Stimulated activated effector memory CD8-positive, alpha-beta T cell treated with anti-CD3 and anti-CD28 coated beads, Interleukin-12 subunit alpha, Interleukin-12 subunit beta, amount 100 ng/mL, for 72 hours (primary cell): ENCODE results near the gene BSDC1.
A peak's percentile ranks its signal among the peaks of the same experiment; 100 is the strongest.
"Not testable (repeated sequence)": the region's sequence is repeated elsewhere in the genome, so short reads cannot be mapped to it uniquely, and the experiment has no call there.

Experiments used
- ATAC-seq: fragments of 150-1000 bp; cut with Tn5 transposase; 2 replicates; pipeline ENCODE4 v1.10.0; 2021
- DNase-seq, 2 donors: peaks; one replicate each; pipeline ENCODE4 v3.0.0; 2021 to 2022; ENCODE audit warnings: low spot score in 2 of 2
- H3K27ac Mint-ChIP-seq: one replicate; pipeline ENCODE4 v1.8.0; 2022; ENCODE audit warnings: mild to moderate bottlenecking, mixed read lengths
- H3K36me3 Mint-ChIP-seq: one replicate; pipeline ENCODE4 v1.8.0; 2022; ENCODE audit warnings: mild to moderate bottlenecking, mixed read lengths
- H3K4me1 Mint-ChIP-seq: one replicate; pipeline ENCODE4 v1.8.0; 2022; ENCODE audit warnings: mixed read lengths
- H3K4me3 Mint-ChIP-seq: one replicate; pipeline ENCODE4 v1.8.0; 2022; ENCODE audit warnings: mild to moderate bottlenecking, mixed read lengths
- H3K9me3 Mint-ChIP-seq: one replicate; pipeline ENCODE4 v1.8.0; 2022; ENCODE audit warnings: mixed read lengths

Gene BSDC1

DNA sequence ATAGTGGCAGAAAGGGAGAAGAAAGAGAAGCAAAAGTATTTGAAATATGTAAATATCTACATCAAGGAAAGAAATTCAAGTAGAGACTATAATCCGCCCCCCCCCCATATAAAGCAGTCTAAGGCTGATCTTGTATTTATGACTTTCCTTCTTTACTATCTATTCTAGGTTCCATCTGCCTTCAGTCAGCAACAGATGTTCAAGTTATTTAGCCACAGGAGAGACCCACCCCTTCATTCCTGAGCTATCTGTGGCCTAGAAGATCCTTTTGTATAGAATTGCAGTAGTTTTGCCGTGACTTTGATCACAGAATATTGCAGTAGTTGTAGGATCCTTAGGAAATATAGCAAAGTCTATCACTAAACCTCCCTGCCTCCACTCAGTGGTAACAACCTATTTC, 10.7 kb upstream of the BSDC1 start:
- H3K4me1 Mint-ChIP-seq: peaks cover 5% of the 10 kb centered on the region
- H3K36me3 Mint-ChIP-seq: no peaks in the 10 kb centered on the region
- H3K27ac Mint-ChIP-seq: no peak overlapping the region
- ATAC-seq: no peak
- H3K4me3 Mint-ChIP-seq: no peak overlapping the region
- no peak for DNase-seq
- no peaks in the 10 kb centered on the region for H3K9me3 Mint-ChIP-seq

- H3K4me1 Mint-ChIP-seq: peaks cover 5% of the 10 kb centered on the region
- ATAC-seq (peak; percentile 79), DNase-seq (peak; percentile 37 to 65)
- H3K9me3 Mint-ChIP-seq: no peaks in the 10 kb centered on the region
- H3K36me3 Mint-ChIP-seq: no peaks in the 10 kb centered on the region
- H3K4me3 Mint-ChIP-seq: no peak overlapping the region
- H3K27ac Mint-ChIP-seq: no peak overlapping the region
These were observed 6.8 kb upstream of the BSDC1 start for GRCh38 chr1:32400876-32401631.

- H3K27ac Mint-ChIP-seq: no peak overlapping the region
- ATAC-seq (no peak), DNase-seq (no peak)
- no peaks in the 10 kb centered on the region for H3K9me3 Mint-ChIP-seq
- H3K4me1 Mint-ChIP-seq: peaks cover 12% of the 10 kb centered on the region
- peaks cover under 1% of the 10 kb centered on the region for H3K36me3 Mint-ChIP-seq
- no peak overlapping the region for H3K4me3 Mint-ChIP-seq
These were observed 5.6 kb upstream of the BSDC1 start for GRCh38 chr1:32399843-32400242.

DNA sequence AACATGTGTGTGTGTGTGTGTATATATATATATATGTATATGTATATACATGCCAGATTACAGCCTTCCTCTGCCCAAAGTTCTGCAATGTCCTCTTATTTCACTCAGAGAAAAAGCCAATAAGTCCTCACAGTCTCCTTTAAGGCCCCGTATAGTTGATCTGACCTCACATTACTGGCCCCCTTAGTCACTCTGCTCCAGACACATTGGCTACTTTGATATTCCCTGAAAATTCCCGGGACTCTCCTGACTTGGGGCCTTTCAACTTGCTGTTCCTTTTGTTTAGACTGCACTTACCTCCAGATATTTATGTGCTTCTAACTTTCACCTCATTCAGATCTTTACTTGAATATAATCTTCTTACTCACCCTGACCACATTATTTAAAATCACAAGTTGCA, 4.2 kb upstream of the BSDC1 start:
- no peaks in the 10 kb centered on the region for H3K9me3 Mint-ChIP-seq
- H3K4me3 Mint-ChIP-seq: no peak overlapping the region
- no peak overlapping the region for H3K27ac Mint-ChIP-seq
- no peak for DNase-seq
- no peak for ATAC-seq
- peaks cover 25% of the 10 kb centered on the region for H3K4me1 Mint-ChIP-seq
- peaks cover 11% of the 10 kb centered on the region for H3K36me3 Mint-ChIP-seq

DNA sequence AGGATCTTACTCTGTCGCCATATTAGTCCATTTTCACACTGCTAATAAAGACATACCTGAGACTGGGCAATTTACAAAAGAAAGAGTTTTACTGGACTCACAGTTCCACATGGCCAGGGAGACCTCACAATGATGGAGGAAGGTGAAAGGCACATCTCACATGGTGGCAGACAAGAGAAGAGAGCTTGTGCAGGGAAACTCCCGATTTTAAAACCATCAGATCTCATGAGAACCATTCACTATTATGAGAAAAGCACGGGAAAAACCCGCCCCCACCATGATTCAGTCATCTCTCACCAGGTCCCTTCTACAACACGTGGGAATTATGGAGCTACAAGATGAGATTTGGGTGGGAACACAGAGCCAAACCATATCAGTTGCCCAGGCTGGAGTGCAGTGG, 2.3 kb upstream of the BSDC1 start:
- H3K4me1 Mint-ChIP-seq: peaks cover 36% of the 10 kb centered on the region
- H3K4me3 Mint-ChIP-seq, H3K27ac Mint-ChIP-seq, DNase-seq, H3K9me3 Mint-ChIP-seq, ATAC-seq: not testable (repeated sequence)
- peaks cover 18% of the 10 kb centered on the region for H3K36me3 Mint-ChIP-seq

DNA sequence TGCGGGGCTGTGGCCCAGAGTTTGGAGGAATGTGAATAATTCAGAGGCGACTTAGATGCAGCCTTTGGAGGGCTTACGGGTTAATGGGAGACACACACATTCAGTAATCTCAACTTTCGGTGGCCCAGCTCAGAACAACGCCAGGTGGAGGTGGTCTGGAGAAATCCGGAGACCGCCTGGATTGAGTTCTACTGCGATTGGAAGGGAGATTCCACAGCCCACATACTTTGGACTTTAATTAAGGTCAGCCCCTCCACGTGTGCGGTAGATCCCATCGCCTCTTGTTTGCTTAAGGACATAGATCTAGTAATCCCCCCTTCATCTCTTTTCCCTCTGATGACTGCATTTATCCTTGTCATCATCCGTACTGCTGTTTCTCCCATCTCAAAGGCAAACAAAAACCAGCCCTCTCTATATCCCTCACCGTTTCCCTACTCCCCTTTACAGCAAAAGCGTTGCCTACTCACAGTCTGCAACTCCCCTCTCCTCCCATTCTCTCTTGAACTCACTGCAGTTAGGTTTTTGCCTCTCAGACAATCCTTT, 720 bp upstream of the BSDC1 start:
- no peak for ATAC-seq
- Mint-ChIP-seq H3K36me3 (peaks cover 18% of the 10 kb centered on the region), H3K9me3 (no peaks in the 10 kb centered on the region), H3K4me1 (peaks cover 30% of the 10 kb centered on the region), H3K27ac (peak overlapping the region; percentile 97), H3K4me3 (peak overlapping the region; percentile 90)
- DNase-seq: no peak

DNA sequence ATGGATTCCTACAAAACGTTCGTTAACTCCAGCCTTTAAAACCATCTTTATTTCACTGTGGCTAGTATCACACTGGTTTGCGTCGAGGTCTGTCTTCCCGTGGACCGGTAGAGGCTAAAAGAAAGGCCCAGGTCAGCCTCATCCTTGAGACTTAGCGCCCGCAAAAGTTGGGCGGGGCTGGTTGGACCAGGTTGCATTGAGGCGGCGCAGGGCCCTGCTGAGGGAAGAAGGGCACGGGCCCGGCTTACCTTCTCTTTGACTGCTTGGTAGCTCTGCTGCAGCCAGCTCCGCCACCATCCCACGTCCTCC, 455 bp downstream of the BSDC1 start:
- ATAC-seq: peak; percentile 46
- Mint-ChIP-seq H3K36me3 (peaks cover 18% of the 10 kb centered on the region), H3K4me1 (peaks cover 30% of the 10 kb centered on the region), H3K9me3 (no peaks in the 10 kb centered on the region), H3K27ac (peak overlapping the region; percentile 97), H3K4me3 (peak overlapping the region; percentile 90)
- no peak for DNase-seq

GRCh38 chr1:32393136-32393535, 1.1 kb downstream of the BSDC1 start:
- Mint-ChIP-seq H3K36me3 (peaks cover 18% of the 10 kb centered on the region), H3K4me1 (peaks cover 30% of the 10 kb centered on the region), H3K27ac (peak overlapping the region; percentile 97), H3K4me3 (peak overlapping the region; percentile 90), H3K9me3 (no peaks in the 10 kb centered on the region)
- ATAC-seq: no peak
- no peak for DNase-seq

- ATAC-seq (no peak), DNase-seq (no peak)
- Mint-ChIP-seq H3K36me3 (peaks cover 18% of the 10 kb centered on the region), H3K4me1 (peaks cover 30% of the 10 kb centered on the region), H3K9me3 (no peaks in the 10 kb centered on the region), H3K4me3 (peak overlapping the region; percentile 90), H3K27ac (no peak overlapping the region)
These were observed 1.9 kb downstream of the BSDC1 start for GRCh38 chr1:32392325-32392724.

- no peak overlapping the region for H3K27ac Mint-ChIP-seq
- DNase-seq: no peak
- ATAC-seq: no peak
- H3K4me3 Mint-ChIP-seq: no peak overlapping the region
- H3K9me3 Mint-ChIP-seq: no peaks in the 10 kb centered on the region
- peaks cover 30% of the 10 kb centered on the region for H3K4me1 Mint-ChIP-seq
- H3K36me3 Mint-ChIP-seq: peaks cover 18% of the 10 kb centered on the region
These were observed 3.1 kb downstream of the BSDC1 start for GRCh38 chr1:32390904-32391870.

GRCh38 chr1:32388641-32389040, 5.6 kb downstream of the BSDC1 start:
- peaks cover 13% of the 10 kb centered on the region for H3K4me1 Mint-ChIP-seq
- H3K4me3 Mint-ChIP-seq: no peak overlapping the region
- ATAC-seq (no peak), DNase-seq (no peak)
- peaks cover 7% of the 10 kb centered on the region for H3K36me3 Mint-ChIP-seq
- no peak overlapping the region for H3K27ac Mint-ChIP-seq
- H3K9me3 Mint-ChIP-seq: no peaks in the 10 kb centered on the region

DNA sequence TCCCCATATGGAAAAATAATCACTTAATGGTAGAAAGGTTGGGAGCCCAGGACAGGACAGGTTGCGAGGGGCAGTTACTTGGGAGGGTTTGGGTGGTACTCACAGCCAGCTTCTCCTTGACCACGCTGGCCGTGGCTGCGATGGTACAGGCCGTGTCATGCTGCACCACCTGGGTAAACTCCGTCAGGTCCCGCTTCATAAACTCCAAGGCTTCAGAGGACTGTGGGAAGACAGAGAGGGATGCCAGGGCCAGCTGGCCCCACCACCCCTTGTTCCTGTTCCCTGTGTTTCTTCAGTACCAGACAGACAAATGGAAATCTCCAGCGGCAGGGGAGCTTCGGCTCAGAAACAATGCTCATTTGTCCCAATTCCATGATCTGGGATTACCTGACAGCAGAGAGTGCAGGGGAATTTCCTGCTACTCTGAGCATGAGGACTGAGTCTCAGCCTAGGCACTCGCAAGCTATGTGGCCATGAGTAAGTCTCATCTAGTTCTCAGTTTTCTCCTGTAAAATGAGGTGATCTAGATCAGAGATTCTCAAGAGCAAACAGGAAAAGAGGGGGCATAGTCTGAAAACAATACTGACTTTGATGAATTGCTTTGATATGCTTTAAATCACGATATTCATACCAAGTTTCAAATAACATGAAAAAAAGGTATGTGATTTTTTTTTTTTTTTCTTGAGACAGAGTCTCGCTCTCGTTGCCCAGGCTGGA, 7.4 kb downstream of the BSDC1 start:
- no peak overlapping the region for H3K27ac Mint-ChIP-seq
- no peaks in the 10 kb centered on the region for H3K36me3 Mint-ChIP-seq
- ATAC-seq (no peak), DNase-seq (no peak)
- H3K4me3 Mint-ChIP-seq: no peak overlapping the region
- H3K4me1 Mint-ChIP-seq: peaks cover under 1% of the 10 kb centered on the region
- H3K9me3 Mint-ChIP-seq: no peaks in the 10 kb centered on the region

DNA sequence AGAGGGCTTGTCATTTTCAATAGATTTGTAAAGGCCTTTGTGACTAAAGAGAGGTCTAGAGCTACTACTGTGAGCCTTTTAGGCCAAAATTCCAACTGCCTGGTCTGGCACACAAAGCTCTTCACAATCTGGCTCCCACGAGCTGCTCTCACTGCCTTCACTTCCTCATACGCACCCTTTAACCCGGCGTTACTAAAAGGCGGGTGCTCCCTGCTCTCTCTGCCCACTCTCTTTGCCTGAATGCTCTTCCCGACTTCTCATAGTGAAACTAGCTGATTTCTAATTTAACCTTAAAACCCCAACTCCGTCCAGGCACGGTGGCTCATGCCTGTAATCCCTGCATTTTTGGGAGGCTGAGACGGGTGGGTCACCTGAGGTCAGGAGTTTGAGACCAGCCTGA, 14.2 kb downstream of the BSDC1 start:
- Mint-ChIP-seq H3K9me3 (no peaks in the 10 kb centered on the region), H3K4me3 (no peak overlapping the region), H3K27ac (peak overlapping the region; percentile 29), H3K36me3 (peaks cover 60% of the 10 kb centered on the region), H3K4me1 (no peaks in the 10 kb centered on the region)
- DNase-seq (no peak), ATAC-seq (no peak)

- H3K4me1 Mint-ChIP-seq: peaks cover 3% of the 10 kb centered on the region
- no peak overlapping the region for H3K27ac Mint-ChIP-seq
- no peaks in the 10 kb centered on the region for H3K9me3 Mint-ChIP-seq
- H3K4me3 Mint-ChIP-seq: no peak overlapping the region
- peaks cover 73% of the 10 kb centered on the region for H3K36me3 Mint-ChIP-seq
- DNase-seq: no peak
- ATAC-seq: no peak
These were observed 16.6 kb downstream of the BSDC1 start for GRCh38 chr1:32377541-32378220.

DNA sequence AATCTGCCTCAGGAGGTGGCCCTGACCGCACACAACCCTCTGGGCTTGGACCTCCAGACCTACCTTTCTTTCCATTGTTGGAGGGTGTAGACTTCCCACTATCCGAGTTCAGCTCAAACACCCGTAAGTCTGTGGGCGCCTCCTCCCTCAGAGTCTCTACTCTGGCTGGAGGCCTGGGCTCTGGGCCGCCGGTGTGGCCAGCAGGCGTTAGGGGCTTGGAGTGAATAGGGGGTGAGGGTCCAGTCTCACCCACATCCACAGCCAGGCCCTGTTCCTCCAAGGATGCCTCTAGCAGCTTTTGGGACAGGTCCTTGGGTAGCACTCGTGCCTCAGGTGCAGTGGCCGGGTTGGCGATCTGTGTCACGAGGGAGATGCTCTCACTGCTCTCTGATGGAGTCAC, 18.0 kb downstream of the BSDC1 start:
- Mint-ChIP-seq H3K36me3 (peaks cover 85% of the 10 kb centered on the region), H3K9me3 (no peaks in the 10 kb centered on the region), H3K4me3 (no peak overlapping the region), H3K27ac (no peak overlapping the region), H3K4me1 (peaks cover 17% of the 10 kb centered on the region)
- no peak for ATAC-seq
- DNase-seq: no peak
